ENCODE measurements around the gene CYP26B1.

Gene CYP26B1

DNA sequence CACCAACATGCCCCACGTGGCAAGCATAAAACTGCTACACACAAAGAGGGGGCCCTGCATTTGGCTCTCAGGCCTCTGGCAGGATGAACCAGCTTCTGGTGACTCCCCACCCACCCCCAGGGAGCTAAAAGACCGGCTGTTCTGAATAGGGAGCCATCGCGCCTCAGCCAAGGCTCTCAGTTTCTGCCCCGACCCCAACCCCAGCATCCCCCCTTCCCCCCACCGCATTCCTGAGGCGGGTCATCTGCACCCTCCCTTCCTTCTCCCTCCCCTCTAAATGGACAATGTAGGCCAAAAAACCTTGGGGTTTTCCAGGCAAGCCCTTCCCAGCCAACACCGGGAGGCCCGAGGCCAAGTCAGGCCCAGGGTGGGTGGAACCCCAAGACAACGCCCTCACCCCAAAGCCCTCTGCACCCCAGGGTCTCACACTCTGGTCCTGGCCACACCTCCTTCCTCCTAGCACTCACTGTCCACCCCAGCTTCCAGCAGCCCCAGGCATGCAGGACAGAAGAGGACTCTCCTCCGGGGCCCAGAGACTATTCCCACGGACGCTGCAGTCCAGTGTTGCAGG is 5.7 kb downstream of the CYP26B1 start:
- peaks cover 20% of the 10 kb centered on the region in 2 donors for H3K27me3 ChIP-seq (ENCODE audit: control insufficient read depth in 1 of 2, insufficient read depth in 2 of 2, low read length in 2 of 2)
- H3K4me3 ChIP-seq (ENCODE audit: low read depth in 1 of 2, low read length in 2 of 2), result no peak overlapping the region
- no peaks in the 10 kb centered on the region for H3K36me3 ChIP-seq (ENCODE audit: control insufficient read depth in 1 of 2, insufficient read depth in 2 of 2, low read length in 2 of 2)
- H3K4me1 ChIP-seq (ENCODE audit: control insufficient read depth in 1 of 2, insufficient read depth in 2 of 2, low read length in 2 of 2), result peaks cover 40 to 56% of the 10 kb centered on the region in 2 donors
- no peak overlapping the region for H3K9ac ChIP-seq (ENCODE audit: low read depth in 1 of 2, low read length in 2 of 2)
- no peaks in the 10 kb centered on the region for H3K9me3 ChIP-seq (ENCODE audit: control insufficient read depth in 1 of 2, low read length in 2 of 2)
- H3K27ac ChIP-seq (ENCODE audit: low read depth, low read length), result no peak overlapping the region

DNA sequence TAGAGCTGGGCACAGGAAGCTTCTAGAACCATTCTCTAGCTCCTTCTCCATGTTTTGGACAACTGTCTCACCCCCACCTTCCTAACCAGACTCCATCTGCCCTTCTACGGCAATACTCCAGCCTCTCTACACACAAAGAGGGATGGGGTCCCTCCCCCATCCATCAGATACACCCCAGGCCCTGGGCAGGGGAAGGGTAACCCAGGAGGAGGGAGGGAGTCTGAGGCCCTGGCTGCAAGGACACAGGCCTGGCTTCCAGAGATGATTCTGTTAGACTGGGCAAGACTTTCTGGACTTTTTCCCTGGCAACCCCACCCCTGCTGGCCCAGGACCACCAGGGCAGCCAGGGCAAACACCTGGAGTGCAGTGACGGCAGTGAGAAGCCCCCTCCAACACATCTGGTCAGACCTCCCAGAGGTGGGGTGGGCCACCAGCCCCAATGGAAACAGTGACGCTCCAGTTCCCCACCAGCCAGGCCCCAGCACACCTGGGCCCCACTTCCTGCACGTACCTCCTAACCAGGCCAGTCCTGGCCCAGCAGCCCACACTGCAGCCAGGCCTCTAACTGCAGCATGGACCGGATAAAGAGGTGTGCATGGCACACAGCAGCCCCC is 6.5 kb downstream of the CYP26B1 start:
- Histone ChIP-seq H3K36me3 (ENCODE audit: control insufficient read depth in 1 of 2, insufficient read depth in 2 of 2, low read length in 2 of 2) (no peaks in the 10 kb centered on the region), H3K27me3 (ENCODE audit: control insufficient read depth in 1 of 2, insufficient read depth in 2 of 2, low read length in 2 of 2) (peaks cover 11 to 12% of the 10 kb centered on the region in 2 donors), H3K4me3 (ENCODE audit: low read depth in 1 of 2, low read length in 2 of 2) (no peak overlapping the region), H3K9me3 (ENCODE audit: control insufficient read depth in 1 of 2, low read length in 2 of 2) (no peaks in the 10 kb centered on the region), H3K27ac (ENCODE audit: low read depth, low read length) (no peak overlapping the region), H3K9ac (ENCODE audit: low read depth in 1 of 2, low read length in 2 of 2) (no peak overlapping the region), H3K4me1 (ENCODE audit: control insufficient read depth in 1 of 2, insufficient read depth in 2 of 2, low read length in 2 of 2) (peaks cover 36 to 48% of the 10 kb centered on the region in 2 donors)

GRCh38 chr2:72140621-72140960 is 7.1 kb downstream of the CYP26B1 start:
- H3K4me1 ChIP-seq (ENCODE audit: control insufficient read depth in 1 of 2, insufficient read depth in 2 of 2, low read length in 2 of 2), result peaks cover 31 to 43% of the 10 kb centered on the region in 2 donors

DNA sequence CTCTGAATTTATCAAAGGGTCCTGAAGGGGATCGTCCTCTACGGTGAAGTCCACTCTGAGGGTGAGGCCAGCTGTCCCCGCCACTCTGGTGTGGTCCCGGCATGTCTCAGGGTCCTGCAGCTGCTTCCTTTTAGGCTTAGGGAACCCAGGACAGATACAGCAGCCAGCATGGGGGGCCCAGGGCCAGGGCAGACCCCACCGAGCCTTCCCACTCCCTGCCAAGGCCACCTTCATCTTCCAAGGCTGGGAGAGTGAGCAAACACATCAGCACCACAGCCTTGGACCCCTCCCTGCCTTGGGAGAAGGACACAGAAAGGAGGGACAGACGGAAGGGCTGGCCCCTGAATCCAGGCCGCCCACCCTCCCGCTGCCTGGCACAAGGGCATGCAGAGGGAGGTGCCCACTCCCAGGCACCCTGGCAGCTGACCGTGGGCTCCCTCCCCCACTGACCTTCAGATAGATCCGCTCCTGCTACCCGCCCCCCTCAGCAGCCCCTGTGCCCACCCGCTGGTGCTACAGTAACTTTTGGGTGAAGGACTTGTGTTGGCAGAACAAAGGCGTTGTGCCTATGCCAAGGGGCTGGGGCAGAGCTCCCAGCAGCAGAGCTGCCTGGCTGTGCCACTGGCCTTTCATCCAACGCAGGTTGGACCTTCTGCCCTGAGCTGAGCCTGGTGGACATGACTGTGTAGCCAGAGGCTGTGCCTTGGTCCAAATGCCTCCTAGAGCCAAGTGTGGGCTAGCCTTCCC is 7.6 kb downstream of the CYP26B1 start:
- Histone ChIP-seq H3K4me3 (ENCODE audit: low read depth in 1 of 2, low read length in 2 of 2) (no peak overlapping the region), H3K27ac (ENCODE audit: low read depth, low read length) (no peak overlapping the region), H3K27me3 (ENCODE audit: control insufficient read depth in 1 of 2, insufficient read depth in 2 of 2, low read length in 2 of 2) (peaks cover under 1 to 6% of the 10 kb centered on the region in 2 donors), H3K9ac (ENCODE audit: low read depth in 1 of 2, low read length in 2 of 2) (no peak overlapping the region), H3K4me1 (ENCODE audit: control insufficient read depth in 1 of 2, insufficient read depth in 2 of 2, low read length in 2 of 2) (peaks cover 31 to 39% of the 10 kb centered on the region in 2 donors), H3K9me3 (ENCODE audit: control insufficient read depth in 1 of 2, low read length in 2 of 2) (no peaks in the 10 kb centered on the region), H3K36me3 (ENCODE audit: control insufficient read depth in 1 of 2, insufficient read depth in 2 of 2, low read length in 2 of 2) (no peaks in the 10 kb centered on the region)

More at GRCh38 chr2:72140621-72140960, 7.1 kb downstream of the CYP26B1 start:
- Histone ChIP-seq H3K4me3 (ENCODE audit: low read depth in 1 of 2, low read length in 2 of 2) (no peak overlapping the region), H3K27me3 (ENCODE audit: control insufficient read depth in 1 of 2, insufficient read depth in 2 of 2, low read length in 2 of 2) (peaks cover 6% of the 10 kb centered on the region in 2 donors), H3K27ac (ENCODE audit: low read depth, low read length) (no peak overlapping the region), H3K9ac (ENCODE audit: low read depth in 1 of 2, low read length in 2 of 2) (no peak overlapping the region), H3K36me3 (ENCODE audit: control insufficient read depth in 1 of 2, insufficient read depth in 2 of 2, low read length in 2 of 2) (no peaks in the 10 kb centered on the region), H3K9me3 (ENCODE audit: control insufficient read depth in 1 of 2, low read length in 2 of 2) (no peaks in the 10 kb centered on the region)

DNA sequence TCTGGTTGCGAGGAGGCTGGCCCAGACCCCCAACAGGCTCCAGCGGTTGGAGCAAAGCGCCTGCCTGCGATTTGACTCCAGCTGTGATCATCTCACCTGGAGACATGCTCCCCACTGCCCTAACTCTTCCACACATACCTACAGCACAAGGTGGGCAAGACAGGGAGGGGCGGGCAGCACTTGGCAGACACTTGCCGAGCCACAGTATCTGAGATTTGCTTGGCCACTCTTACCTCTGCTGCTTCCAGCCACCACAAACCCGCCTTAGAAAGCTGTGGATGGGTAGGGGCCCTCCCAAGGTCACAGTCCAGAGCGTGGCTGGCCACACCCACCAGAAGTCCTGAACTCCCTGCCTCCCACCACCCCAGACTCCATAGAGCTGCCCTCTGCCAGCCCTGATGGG is 8.2 kb downstream of the CYP26B1 start:
- Histone ChIP-seq H3K4me3 (ENCODE audit: low read depth in 1 of 2, low read length in 2 of 2) (no peak overlapping the region), H3K4me1 (ENCODE audit: control insufficient read depth in 1 of 2, insufficient read depth in 2 of 2, low read length in 2 of 2) (peaks cover 31 to 37% of the 10 kb centered on the region in 2 donors), H3K9me3 (ENCODE audit: control insufficient read depth in 1 of 2, low read length in 2 of 2) (no peaks in the 10 kb centered on the region), H3K36me3 (ENCODE audit: control insufficient read depth in 1 of 2, insufficient read depth in 2 of 2, low read length in 2 of 2) (no peaks in the 10 kb centered on the region), H3K27me3 (ENCODE audit: control insufficient read depth in 1 of 2, insufficient read depth in 2 of 2, low read length in 2 of 2) (peaks cover 0 to 6% of the 10 kb centered on the region in 2 donors), H3K27ac (ENCODE audit: low read depth, low read length) (no peak overlapping the region), H3K9ac (ENCODE audit: low read depth in 1 of 2, low read length in 2 of 2) (no peak overlapping the region)

- Histone ChIP-seq H3K36me3 (ENCODE audit: control insufficient read depth in 1 of 2, insufficient read depth in 2 of 2, low read length in 2 of 2) (no peaks in the 10 kb centered on the region), H3K27me3 (ENCODE audit: control insufficient read depth in 1 of 2, insufficient read depth in 2 of 2, low read length in 2 of 2) (peaks cover 0 to 4% of the 10 kb centered on the region in 2 donors), H3K4me3 (ENCODE audit: low read depth in 1 of 2, low read length in 2 of 2) (peak overlapping the region in 1 of 2 donors; percentile 22), H3K9ac (ENCODE audit: low read depth in 1 of 2, low read length in 2 of 2) (no peak overlapping the region), H3K27ac (ENCODE audit: low read depth, low read length) (no peak overlapping the region), H3K9me3 (ENCODE audit: control insufficient read depth in 1 of 2, low read length in 2 of 2) (no peaks in the 10 kb centered on the region), H3K4me1 (ENCODE audit: control insufficient read depth in 1 of 2, insufficient read depth in 2 of 2, low read length in 2 of 2) (peaks cover 28 to 34% of the 10 kb centered on the region in 2 donors)
Observed at GRCh38 chr2:72138921-72139381, 8.7 kb downstream of the CYP26B1 start.

GRCh38 chr2:72138011-72138881 is 9.4 kb downstream of the CYP26B1 start:
- H3K4me1 ChIP-seq (ENCODE audit: control insufficient read depth in 1 of 2, insufficient read depth in 2 of 2, low read length in 2 of 2), result peaks cover 21 to 28% of the 10 kb centered on the region in 2 donors
- H3K4me3 ChIP-seq (ENCODE audit: low read depth in 1 of 2, low read length in 2 of 2), result peak overlapping the region; percentile 22 to 45
- H3K27ac ChIP-seq (ENCODE audit: low read depth, low read length), result no peak overlapping the region
- H3K9ac ChIP-seq (ENCODE audit: low read depth in 1 of 2, low read length in 2 of 2), result no peak overlapping the region
- H3K27me3 ChIP-seq (ENCODE audit: control insufficient read depth in 1 of 2, insufficient read depth in 2 of 2, low read length in 2 of 2), result no peaks in the 10 kb centered on the region
- no peaks in the 10 kb centered on the region for H3K36me3 ChIP-seq (ENCODE audit: control insufficient read depth in 1 of 2, insufficient read depth in 2 of 2, low read length in 2 of 2)
- no peaks in the 10 kb centered on the region for H3K9me3 ChIP-seq (ENCODE audit: control insufficient read depth in 1 of 2, low read length in 2 of 2)

GRCh38 chr2:72137498-72138010 is 10.1 kb downstream of the CYP26B1 start:
- peaks cover 17 to 23% of the 10 kb centered on the region in 2 donors for H3K4me1 ChIP-seq (ENCODE audit: control insufficient read depth in 1 of 2, insufficient read depth in 2 of 2, low read length in 2 of 2)
- H3K4me3 ChIP-seq (ENCODE audit: low read depth in 1 of 2, low read length in 2 of 2), result peak overlapping the region in 1 of 2 donors; percentile 45
- no peaks in the 10 kb centered on the region for H3K9me3 ChIP-seq (ENCODE audit: control insufficient read depth in 1 of 2, low read length in 2 of 2)
- no peaks in the 10 kb centered on the region for H3K27me3 ChIP-seq (ENCODE audit: control insufficient read depth in 1 of 2, insufficient read depth in 2 of 2, low read length in 2 of 2)
- no peaks in the 10 kb centered on the region for H3K36me3 ChIP-seq (ENCODE audit: control insufficient read depth in 1 of 2, insufficient read depth in 2 of 2, low read length in 2 of 2)
- no peak overlapping the region for H3K27ac ChIP-seq (ENCODE audit: low read depth, low read length)
- no peak overlapping the region for H3K9ac ChIP-seq (ENCODE audit: low read depth in 1 of 2, low read length in 2 of 2)

GRCh38 chr2:72136933-72137497 is 10.6 kb downstream of the CYP26B1 start:
- Histone ChIP-seq H3K4me3 (ENCODE audit: low read depth in 1 of 2, low read length in 2 of 2) (no peak overlapping the region), H3K9ac (ENCODE audit: low read depth in 1 of 2, low read length in 2 of 2) (no peak overlapping the region), H3K4me1 (ENCODE audit: control insufficient read depth in 1 of 2, insufficient read depth in 2 of 2, low read length in 2 of 2) (peaks cover 16 to 23% of the 10 kb centered on the region in 2 donors), H3K27ac (ENCODE audit: low read depth, low read length) (no peak overlapping the region), H3K9me3 (ENCODE audit: control insufficient read depth in 1 of 2, low read length in 2 of 2) (no peaks in the 10 kb centered on the region), H3K27me3 (ENCODE audit: control insufficient read depth in 1 of 2, insufficient read depth in 2 of 2, low read length in 2 of 2) (no peaks in the 10 kb centered on the region), H3K36me3 (ENCODE audit: control insufficient read depth in 1 of 2, insufficient read depth in 2 of 2, low read length in 2 of 2) (no peaks in the 10 kb centered on the region)
